ENCODE results near the gene ANKRD13A.
"Not testable (repeated sequence)": the region's sequence is repeated elsewhere in the genome, so short reads cannot be mapped to it uniquely, and the experiment has no call there.

ANKRD13A gene

GRCh38 chr12:110037315-110037714 is 38.1 kb downstream of the ANKRD13A start:
- TF ChIP-seq GATA1 (IDR thresholded peaks at IDR 0.05; ENCODE audit: low read depth, low read length) = no peak
- no peak for TF ChIP-seq POLR2A (IDR thresholded peaks at IDR 0.05; ENCODE audit: low read length)
- DNase-seq = no peak

DNA sequence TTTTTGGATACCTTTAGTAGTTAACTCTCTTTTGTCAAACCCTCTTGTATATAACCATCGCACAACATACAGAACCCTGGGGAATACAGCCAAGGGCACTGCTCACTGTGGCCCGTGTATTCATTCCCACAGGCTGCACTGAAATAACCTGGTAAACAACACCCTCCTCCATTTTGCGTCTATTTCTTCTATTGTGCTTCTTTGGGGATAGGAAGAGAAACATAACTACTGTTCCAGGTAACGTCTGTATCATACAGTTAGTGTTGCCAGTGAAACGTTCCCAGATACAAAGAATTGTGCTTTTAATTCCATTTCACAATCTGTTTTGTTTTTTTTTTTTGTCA is 39.5 kb downstream of the ANKRD13A start:
- no peak for TF ChIP-seq GATA1 (IDR thresholded peaks at IDR 0.05; ENCODE audit: low read depth, low read length)
- no peak for TF ChIP-seq POLR2A (IDR thresholded peaks at IDR 0.05; ENCODE audit: low read length)
- DNase-seq = no peak

- TF ChIP-seq GATA1 (IDR thresholded peaks at IDR 0.05; ENCODE audit: low read depth, low read length) (no peak), POLR2A (IDR thresholded peaks at IDR 0.05; ENCODE audit: low read length) (no peak)
- DNase-seq = no peak
These were observed 40.0 kb downstream of the ANKRD13A start for GRCh38 chr12:110039085-110039807.

- no peak for TF ChIP-seq GATA1 (IDR thresholded peaks at IDR 0.05; ENCODE audit: low read depth, low read length)
- TF ChIP-seq POLR2A (IDR thresholded peaks at IDR 0.05; ENCODE audit: low read length) = no peak
- no peak for DNase-seq
These were observed 43.0 kb downstream of the ANKRD13A start for GRCh38 chr12:110042264-110042663.

DNA sequence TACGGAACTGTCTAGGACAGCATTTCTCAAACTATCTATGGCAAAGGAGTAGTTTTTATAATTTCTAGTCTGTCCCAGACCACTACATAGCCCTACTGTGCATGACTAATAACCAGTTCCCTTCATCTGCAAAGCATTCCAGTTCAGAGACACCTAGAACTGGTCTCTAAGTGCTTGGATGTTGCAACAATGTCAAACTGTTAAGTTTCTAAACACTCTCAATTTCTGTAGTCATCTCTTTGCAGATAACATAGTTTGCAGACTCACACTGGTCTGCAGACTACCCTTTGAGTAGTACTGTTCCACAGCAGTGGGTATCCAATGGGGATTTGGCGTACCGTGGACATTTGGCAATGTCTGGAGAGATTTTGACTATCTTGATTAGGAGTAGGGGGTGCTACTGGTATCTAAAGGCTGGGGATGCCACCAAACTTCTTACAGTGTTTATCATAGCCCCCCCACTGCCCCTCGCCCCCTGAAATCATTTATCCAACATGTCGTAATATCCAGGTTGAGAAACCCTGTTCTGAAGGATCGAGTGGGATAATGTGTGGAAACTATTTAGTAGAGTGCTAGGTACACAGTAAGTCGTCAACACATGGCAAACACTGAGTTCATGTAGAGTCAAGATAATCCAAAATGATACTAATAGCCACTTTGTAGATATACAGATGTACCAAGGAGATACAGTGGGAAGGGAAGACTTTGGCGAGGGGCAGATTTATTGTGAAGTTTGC is 47.4 kb downstream of the ANKRD13A start:
- DNase-seq = peak; percentile 10 to 21
- no peak for TF ChIP-seq GATA1 (IDR thresholded peaks at IDR 0.05; ENCODE audit: low read depth, low read length)
- no peak for TF ChIP-seq POLR2A (IDR thresholded peaks at IDR 0.05; ENCODE audit: low read length)

GRCh38 chr12:110047297-110047940 is 48.2 kb downstream of the ANKRD13A start:
- TF ChIP-seq GATA1 (IDR thresholded peaks at IDR 0.05; ENCODE audit: low read depth, low read length) (no peak), POLR2A (IDR thresholded peaks at IDR 0.05; ENCODE audit: low read length) (no peak)
- no peak for DNase-seq

DNA sequence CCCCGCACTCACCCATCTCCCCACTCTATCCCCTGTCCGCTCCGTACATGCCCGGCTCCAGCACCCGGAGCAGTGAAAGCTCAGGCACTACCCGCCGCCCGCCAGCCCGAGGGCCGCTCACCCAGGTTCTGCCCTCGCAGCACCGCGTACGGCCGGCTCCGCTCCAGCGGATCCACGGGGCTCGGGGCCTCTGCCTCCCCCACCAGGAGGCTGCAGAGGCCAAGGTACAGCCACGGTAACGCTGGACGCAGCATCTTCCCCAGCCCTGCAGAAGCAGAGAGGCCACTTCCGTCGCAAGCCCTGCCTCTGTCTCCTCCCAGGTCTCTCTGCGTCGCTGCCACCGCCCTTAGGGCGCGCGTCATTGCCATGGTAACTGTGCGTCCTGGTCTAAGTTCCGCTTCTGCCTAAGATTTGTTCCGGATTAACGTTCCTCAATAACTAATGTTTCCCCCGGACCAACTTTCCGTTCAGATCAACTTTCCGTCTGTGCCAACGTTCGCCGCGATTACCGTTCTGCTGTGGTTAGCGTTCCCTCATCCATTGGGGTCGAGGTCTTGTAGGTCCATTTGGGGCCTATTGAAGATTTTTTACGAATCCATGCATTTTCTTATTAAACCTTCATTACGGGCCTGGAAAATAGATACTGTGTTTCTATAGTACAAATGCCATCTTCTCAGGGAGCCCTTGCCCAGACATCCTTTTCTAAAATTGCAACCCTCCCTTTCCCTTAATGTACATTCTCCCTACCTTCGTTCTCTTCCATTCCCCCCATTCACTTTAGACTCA is 49.2 kb downstream of the ANKRD13A start, which contains the start of gene C12orf76:
Gene C12orf76 (minus strand): TSS at position 281 of the 786 bp plus-strand sequence. CDS start 27 bp downstream, at position 254.
- TF ChIP-seq GATA1 (IDR thresholded peaks at IDR 0.05; ENCODE audit: low read depth, low read length) (no peak), POLR2A (IDR thresholded peaks at IDR 0.05; ENCODE audit: low read length) (peak; percentile 78)
- peak; percentile 91 to 93 for DNase-seq

DNA sequence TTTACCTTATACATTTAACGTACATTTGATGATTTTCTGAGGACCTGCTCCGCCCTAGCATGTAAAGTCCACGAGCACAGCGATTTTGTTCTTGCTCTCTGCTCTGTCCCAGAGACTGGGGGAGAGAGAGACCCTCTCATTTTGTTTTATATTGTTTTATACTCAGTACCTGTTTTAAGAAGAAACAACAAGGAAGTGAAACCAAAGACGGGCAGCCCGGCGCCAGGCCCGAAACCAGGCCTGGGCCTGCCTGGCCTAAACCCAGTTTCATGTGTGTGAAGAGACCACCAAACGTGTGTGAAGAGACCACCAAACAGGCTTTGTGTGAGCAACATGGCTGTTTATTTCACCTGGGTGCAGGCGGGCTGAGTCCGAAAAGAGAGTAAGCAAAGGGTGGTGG is 49.8 kb downstream of the ANKRD13A start:
- DNase-seq = not testable (repeated sequence)

DNA sequence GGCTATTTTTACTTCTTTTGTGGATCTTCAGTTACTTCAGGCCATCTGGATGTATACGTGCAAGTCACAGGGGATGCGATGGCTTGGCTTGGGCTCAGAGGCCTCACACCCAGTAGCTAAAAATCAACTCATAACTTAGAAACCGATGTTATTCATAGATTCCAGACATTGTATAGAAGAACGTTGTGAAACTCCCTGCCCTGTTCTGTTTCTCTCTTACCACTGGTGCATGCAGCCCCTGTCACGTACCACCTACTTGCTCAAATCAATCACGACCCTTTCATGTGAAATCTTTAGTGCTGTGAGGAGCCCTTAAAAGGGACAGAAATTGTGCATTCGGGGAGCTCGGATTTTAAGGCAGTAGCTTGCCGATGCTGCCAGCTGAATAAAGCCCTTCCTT is 50.4 kb downstream of the ANKRD13A start:
- not testable (repeated sequence) for DNase-seq

DNA sequence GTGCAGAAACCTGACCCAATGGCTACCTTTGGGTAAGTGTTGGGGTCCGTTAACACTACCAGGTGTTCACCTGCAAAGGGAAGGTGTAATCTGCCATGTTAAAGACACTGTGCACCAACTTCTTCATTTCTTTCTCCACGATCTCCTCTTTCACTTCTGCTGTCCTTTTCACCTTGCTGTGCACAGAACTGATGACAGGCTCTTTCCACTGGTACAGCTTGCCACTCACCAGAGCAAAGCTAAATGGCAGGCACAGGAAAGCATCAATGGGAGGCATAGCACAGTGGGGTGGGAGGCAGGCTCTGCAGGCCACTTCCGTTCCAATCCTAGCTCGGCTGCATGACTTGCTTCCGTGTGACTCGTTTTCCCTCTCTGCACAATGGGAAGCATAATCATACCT is 51.7 kb downstream of the ANKRD13A start:
- DNase-seq = no peak
- TF ChIP-seq GATA1 (IDR thresholded peaks at IDR 0.05; ENCODE audit: low read depth, low read length) (no peak), POLR2A (IDR thresholded peaks at IDR 0.05; ENCODE audit: low read length) (no peak)

DNA sequence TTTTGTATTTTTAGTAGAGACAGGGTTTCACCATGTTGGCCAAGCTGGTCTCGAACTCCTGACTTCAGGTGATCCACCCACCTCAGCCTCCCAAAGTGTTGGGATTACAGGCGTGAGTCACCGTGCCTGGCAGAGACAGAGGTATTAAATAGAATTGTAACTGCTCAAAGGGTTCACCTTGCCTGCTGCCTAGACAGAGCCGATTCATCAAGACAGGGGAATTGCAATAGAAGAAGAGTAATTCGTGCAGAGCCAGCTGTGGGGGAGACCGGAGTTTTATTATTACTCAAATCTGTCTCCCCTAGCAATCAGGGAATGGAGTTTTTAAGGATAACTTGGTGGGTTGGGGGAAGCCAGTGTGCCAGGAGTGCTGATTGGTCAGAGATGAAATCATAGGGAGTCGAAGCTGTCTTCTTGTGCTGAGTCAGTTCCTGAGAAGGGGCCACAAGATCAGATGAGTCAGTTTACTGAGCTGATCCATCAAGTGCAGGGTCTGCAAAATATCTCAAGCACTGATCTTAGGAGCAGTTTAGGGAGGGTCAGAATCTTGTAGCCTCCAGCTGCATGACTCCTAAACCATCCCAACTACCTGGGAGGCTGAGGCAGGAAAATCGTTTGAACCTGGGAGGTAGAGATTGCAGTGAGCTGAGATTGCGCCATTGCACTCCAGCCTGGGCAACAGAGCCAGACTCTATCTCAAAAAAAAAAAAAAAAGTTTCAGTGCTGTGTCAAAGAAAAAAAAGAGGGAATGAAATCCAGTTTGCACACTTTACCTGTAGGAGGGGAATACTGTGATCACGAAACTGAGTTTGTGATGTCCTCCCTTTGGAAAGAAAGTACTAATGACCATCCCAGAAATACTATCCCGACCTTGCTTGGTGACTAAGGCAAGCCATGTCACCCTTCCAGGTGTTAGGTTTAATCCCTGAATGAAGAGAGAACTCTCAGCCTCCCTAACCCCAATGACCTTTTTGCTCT is 56.4 kb downstream of the ANKRD13A start:
- DNase-seq = peak in 1 of 2 experiments; percentile 37

DNA sequence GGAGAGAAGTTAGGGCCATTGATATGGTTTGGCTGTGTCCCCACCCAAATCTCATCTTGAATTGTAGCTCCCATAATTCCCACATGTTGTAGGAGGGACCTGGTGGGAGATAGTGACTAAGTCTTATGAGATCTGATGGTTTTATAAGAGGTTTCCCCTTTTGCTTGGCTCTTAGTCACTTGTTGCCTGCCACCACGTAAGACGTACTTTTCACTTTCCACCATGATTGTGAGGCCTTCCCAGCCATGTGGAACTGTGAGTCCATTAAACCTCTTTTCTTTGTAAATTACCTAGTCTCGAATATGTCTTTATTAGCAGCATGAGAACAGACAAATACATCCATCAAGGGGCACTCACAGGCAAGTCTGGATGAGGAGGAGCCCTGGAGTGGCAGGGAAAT is 57.4 kb downstream of the ANKRD13A start:
- DNase-seq = not testable (repeated sequence)

DNA sequence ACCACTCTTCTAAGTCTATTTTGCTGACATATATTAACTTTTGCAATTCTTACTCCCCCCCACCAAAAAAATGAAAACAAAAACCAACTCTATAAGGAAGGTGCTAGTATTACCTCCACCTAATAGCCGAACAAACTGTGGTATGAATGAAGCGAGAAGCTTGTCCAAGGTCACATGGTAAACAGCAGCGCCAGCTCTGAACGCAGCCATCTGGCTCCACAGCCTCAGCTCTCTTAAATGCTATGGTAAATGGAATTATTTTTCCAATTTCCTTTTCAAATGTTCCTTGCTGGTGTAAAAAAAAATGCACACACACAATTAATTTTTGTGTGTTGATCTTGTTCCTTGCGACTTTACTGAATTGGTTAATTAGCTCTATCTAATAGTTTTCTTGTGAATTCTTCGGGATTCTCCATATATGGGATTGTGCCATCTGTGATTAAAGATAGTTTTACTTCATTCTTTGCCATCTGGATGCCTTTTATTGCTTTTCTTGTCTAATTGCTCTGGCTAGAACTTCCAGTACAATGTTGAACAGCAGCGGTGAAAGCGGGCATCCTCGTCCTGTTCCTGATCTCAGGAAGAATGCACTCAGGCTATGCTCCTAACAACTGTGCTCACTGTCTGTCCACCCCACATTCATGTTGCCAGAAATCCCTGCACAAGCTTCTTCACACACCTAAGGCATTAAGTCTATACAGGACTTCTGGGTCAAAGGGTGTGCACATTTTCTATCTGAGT is 59.8 kb downstream of the ANKRD13A start:
- TF ChIP-seq GATA1 (IDR thresholded peaks at IDR 0.05; ENCODE audit: low read depth, low read length) = no peak
- TF ChIP-seq POLR2A (IDR thresholded peaks at IDR 0.05; ENCODE audit: low read length) = no peak

More for the DNA sequence above, 59.8 kb downstream of the ANKRD13A start:
- no peak for DNase-seq

Data from erythroblast (primary cell).